ENCODE results near the gene MOB1B. TPM values are rescaled to one million over a fixed set of nuclear protein-coding genes. Genes with fewer than 3 reads are reported as not detected.

Gene MOB1B
- total RNA-seq, 4 donors from 2014 or later = 10.0 to 42.1 (median 16.5) TPM

GRCh38 chr4:70956549-70957210 is 54.5 kb downstream of the MOB1B start:
- Histone ChIP-seq H3K36me3 (no peaks in the 10 kb centered on the region), H3K4me3 (no peak overlapping the region), H3K27ac (no peak overlapping the region), H3K4me1 (no peaks in the 10 kb centered on the region), H3K27me3 (no peaks in the 10 kb centered on the region), H3K9me3 (no peaks in the 10 kb centered on the region)
- intact Hi-C loops (cut with DNase I; ENCODE audit: low total_unique reads) = no loop called here
- no peak for TF ChIP-seq POLR2A (IDR thresholded peaks at IDR 0.05)
- TF ChIP-seq, protein P1, sequence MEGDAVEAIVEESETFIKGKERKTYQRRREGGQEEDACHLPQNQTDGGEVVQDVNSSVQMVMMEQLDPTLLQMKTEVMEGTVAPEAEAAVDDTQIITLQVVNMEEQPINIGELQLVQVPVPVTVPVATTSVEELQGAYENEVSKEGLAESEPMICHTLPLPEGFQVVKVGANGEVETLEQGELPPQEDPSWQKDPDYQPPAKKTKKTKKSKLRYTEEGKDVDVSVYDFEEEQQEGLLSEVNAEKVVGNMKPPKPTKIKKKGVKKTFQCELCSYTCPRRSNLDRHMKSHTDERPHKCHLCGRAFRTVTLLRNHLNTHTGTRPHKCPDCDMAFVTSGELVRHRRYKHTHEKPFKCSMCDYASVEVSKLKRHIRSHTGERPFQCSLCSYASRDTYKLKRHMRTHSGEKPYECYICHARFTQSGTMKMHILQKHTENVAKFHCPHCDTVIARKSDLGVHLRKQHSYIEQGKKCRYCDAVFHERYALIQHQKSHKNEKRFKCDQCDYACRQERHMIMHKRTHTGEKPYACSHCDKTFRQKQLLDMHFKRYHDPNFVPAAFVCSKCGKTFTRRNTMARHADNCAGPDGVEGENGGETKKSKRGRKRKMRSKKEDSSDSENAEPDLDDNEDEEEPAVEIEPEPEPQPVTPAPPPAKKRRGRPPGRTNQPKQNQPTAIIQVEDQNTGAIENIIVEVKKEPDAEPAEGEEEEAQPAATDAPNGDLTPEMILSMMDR (IDR thresholded peaks at IDR 0.05) = no peak
- no peak for DNase-seq

DNA sequence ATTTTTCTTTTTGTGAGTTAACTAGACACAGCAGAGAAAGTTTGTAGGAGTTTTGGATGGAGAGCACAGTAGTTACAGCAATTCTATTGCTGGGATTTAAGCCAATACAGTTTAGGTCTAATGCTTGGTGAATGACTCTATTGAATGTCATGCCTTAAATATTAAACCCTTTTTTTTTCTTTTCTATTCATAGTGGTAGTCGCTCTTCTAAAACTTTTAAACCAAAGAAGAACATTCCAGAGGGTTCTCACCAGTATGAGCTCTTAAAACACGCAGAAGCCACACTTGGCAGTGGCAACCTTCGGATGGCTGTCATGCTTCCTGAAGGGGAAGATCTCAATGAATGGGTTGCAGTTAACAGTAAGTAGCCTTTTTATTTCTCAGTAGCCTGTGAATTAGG is 56.5 kb downstream of the MOB1B start:
- no peak for DNase-seq
- Histone ChIP-seq H3K27me3 (no peaks in the 10 kb centered on the region), H3K27ac (no peak overlapping the region), H3K4me1 (no peaks in the 10 kb centered on the region), H3K9me3 (no peaks in the 10 kb centered on the region), H3K4me3 (no peak overlapping the region), H3K36me3 (no peaks in the 10 kb centered on the region)
- intact Hi-C loops (cut with DNase I; ENCODE audit: low total_unique reads) = no loop called here
- no peak for TF ChIP-seq POLR2A (IDR thresholded peaks at IDR 0.05)
- TF ChIP-seq, protein P1 (IDR thresholded peaks at IDR 0.05) = no peak

DNA sequence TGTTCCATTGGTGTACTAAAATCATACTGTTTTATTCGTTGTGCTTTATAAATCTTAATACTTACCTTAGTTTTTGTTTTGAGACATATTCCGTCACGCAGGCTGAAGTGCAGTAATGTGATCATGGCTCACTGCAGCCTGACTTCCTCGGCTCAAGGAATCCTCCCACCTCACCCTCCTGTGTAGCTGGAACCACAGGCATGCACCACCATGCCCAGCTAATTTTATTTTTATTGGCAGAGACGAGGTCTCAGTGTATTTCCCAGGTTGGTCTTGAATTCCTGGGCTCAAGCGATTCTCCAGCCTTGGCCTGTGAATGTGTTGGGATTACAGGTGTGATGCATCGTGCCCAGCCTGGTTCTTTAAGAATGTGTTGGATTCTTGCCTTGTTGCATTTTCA is 66.9 kb downstream of the MOB1B start:
- Histone ChIP-seq H3K27ac (no peak overlapping the region), H3K4me1 (no peaks in the 10 kb centered on the region), H3K36me3 (no peaks in the 10 kb centered on the region), H3K4me3 (no peak overlapping the region), H3K9me3 (no peaks in the 10 kb centered on the region), H3K27me3 (no peaks in the 10 kb centered on the region)
- intact Hi-C loops (cut with DNase I; ENCODE audit: low total_unique reads) = no loop called here
- DNase-seq = no peak
- no peak for TF ChIP-seq POLR2A (IDR thresholded peaks at IDR 0.05)
- TF ChIP-seq, protein P1 (IDR thresholded peaks at IDR 0.05) = no peak

GRCh38 chr4:70976252-70976651 is 74.1 kb downstream of the MOB1B start:
- intact Hi-C loops (cut with DNase I; ENCODE audit: low total_unique reads) = no loop called here
- Histone ChIP-seq H3K36me3 (no peaks in the 10 kb centered on the region), H3K27me3 (no peaks in the 10 kb centered on the region), H3K4me3 (no peak overlapping the region), H3K27ac (no peak overlapping the region), H3K4me1 (no peaks in the 10 kb centered on the region), H3K9me3 (no peaks in the 10 kb centered on the region)
- TF ChIP-seq, protein P1 (IDR thresholded peaks at IDR 0.05) = no peak
- TF ChIP-seq POLR2A (IDR thresholded peaks at IDR 0.05) = no peak
- DNase-seq = no peak

DNA sequence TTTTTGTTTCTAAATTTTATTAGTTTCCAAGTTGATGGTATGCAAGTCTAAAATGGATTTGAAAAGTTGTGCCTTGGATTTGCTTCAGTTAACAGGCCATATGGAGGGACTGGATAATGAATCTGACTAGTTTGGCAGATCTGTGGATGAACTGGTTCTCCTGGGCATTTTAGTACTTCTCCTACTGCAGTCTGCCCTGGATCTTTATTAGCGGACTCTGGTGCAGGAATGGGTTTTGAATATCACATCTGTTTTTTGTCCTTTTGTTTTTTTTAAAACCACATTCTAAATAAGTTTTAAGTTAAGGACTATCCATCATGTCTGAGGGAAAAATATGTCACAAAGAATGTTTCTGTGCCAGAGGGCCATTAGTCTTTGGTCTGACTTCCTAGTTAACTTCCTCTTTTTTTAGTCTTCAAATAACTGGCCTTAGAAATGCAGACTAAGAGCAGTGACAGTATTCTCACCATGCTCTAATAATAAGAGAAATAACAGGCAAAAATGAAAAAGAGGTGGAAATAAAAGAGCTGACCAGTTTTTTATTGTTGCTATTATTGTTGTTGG is 77.4 kb downstream of the MOB1B start:
- Histone ChIP-seq H3K36me3 (no peaks in the 10 kb centered on the region), H3K27ac (no peak overlapping the region), H3K4me1 (no peaks in the 10 kb centered on the region), H3K4me3 (no peak overlapping the region), H3K27me3 (no peaks in the 10 kb centered on the region), H3K9me3 (no peaks in the 10 kb centered on the region)
- TF ChIP-seq POLR2A (IDR thresholded peaks at IDR 0.05) = no peak
- TF ChIP-seq, protein P1 (IDR thresholded peaks at IDR 0.05) = no peak
- DNase-seq = no peak
- intact Hi-C loops (cut with DNase I; ENCODE audit: low total_unique reads) = no loop called here
